Panc1 (cell line): Measurements from ENCODE around the gene INS. TPM values are rescaled to one million over a fixed set of nuclear protein-coding genes. Genes with fewer than 3 reads are reported as not detected.

Experiments used
- ATAC-seq: fragments of 200-7000 bp; cut with Tn5 transposase; 2 replicates; pipeline ENCODE4 v1.9.1; 2020; ENCODE audit warnings: mild to moderate bottlenecking, moderate library complexity
- BruUV-seq: library from RNA; stranded (reverse); fragments of 400-500 nt; replicated peaks from 2 replicates; lab custom pipeline; 2021; lab: Mats Ljungman, UMichigan
- CTCF ChIA-PET: fragments of 300-600 bp; sonication (Branson Sonifier 250); formaldehyde crosslinking; loops from one replicate; lab custom pipeline; 2022; ENCODE audit warnings: antibody characterized with exemption; lab: Charles Lee
- POLR2A ChIA-PET: fragments of 300-600 bp; sonication (Branson Sonifier 250); formaldehyde crosslinking; loops from one replicate; lab custom pipeline; 2022; ENCODE audit warnings: antibody characterized with exemption; lab: Charles Lee
- DNase-seq: peaks from one replicate; pipeline ENCODE4 v3.0.0-alpha.2; 2010; ENCODE audit warnings: low read depth, low spot score
- H3K27ac ChIP-seq: 2 replicates; pipeline ENCODE4 v1.5.1; 2011; ENCODE audit warnings: mild to moderate bottlenecking, low read length, inconsistent platforms
- H3K27me3 ChIP-seq: fragments of 200-500 bp; sonication (Bioruptor generic); 2 replicates; pipeline ENCODE4 v1.6.0; 2014; ENCODE audit warnings: low read length, inconsistent platforms; ENCODE audit not compliant: control insufficient read depth, insufficient read depth
- H3K36me3 ChIP-seq: fragments of 200-500 bp; sonication (Bioruptor generic); 2 replicates; pipeline ENCODE4 v1.5.1; 2014; ENCODE audit warnings: inconsistent platforms, mild to moderate bottlenecking, low read length, moderate library complexity; ENCODE audit not compliant: control insufficient read depth, insufficient read depth
- H3K4me1 ChIP-seq: 2 replicates; pipeline ENCODE4 v1.5.1; 2011; ENCODE audit warnings: inconsistent platforms, mild to moderate bottlenecking, low read length, moderate library complexity; ENCODE audit not compliant: control insufficient read depth, insufficient read depth
- H3K4me3 ChIP-seq, 2 experiments: 2 replicates each; pipeline ENCODE4 v1.5.1; 2011 to 2012; ENCODE audit warnings: low read depth in 2 of 2, low read length in 2 of 2, mild to moderate bottlenecking in 2 of 2, inconsistent platforms in 1 of 2, moderate library complexity in 1 of 2
- H3K9me3 ChIP-seq: fragments of 200-500 bp; sonication (Bioruptor generic); 2 replicates; pipeline ENCODE4 v1.5.1; 2014; ENCODE audit warnings: low read depth, mild to moderate bottlenecking, inconsistent platforms, low read length, moderate library complexity; ENCODE audit not compliant: control insufficient read depth, insufficient read depth
- CTCF ChIP-seq: fragments of 450-650 bp; IDR thresholded peaks from 2 replicates; pipeline ENCODE4 v1.5.1; 2017; ENCODE audit warnings: mild to moderate bottlenecking
- POLR2AphosphoS5 ChIP-seq: IDR thresholded peaks from 2 replicates; pipeline ENCODE4 v1.6.1; 2012; ENCODE audit warnings: mild to moderate bottlenecking, low read depth, low read length, moderate library complexity
- REST ChIP-seq, 2 experiments: IDR thresholded peaks; 2 replicates each; pipeline ENCODE4 v1.6.1; 2011 to 2012; ENCODE audit warnings: low read depth in 2 of 2, control low read depth in 1 of 2, low read length in 1 of 2, mild to moderate bottlenecking in 1 of 2, moderate library complexity in 1 of 2; ENCODE audit not compliant: insufficient read depth in 1 of 2
- SIN3A ChIP-seq: IDR thresholded peaks from 2 replicates; pipeline ENCODE4 v1.6.1; 2012; ENCODE audit warnings: low read depth, mild to moderate bottlenecking, low read length, moderate library complexity, borderline replicate concordance; ENCODE audit not compliant: insufficient read depth
- TCF7L2 ChIP-seq: IDR thresholded peaks from 2 replicates; pipeline ENCODE4 v1.6.1; 2011; ENCODE audit warnings: mild to moderate bottlenecking, low read depth, low read length, inconsistent platforms
- in situ Hi-C: cut with HindIII; loops from 2 replicates; pipeline ENCODE4 v1.10.0; 2016; ENCODE audit warnings: low sequenced_read_pairs, low pct_unique_long_range_greater_than_20kb
- intact Hi-C: fragments of 100-400 bp; cut with micrococcal nuclease; formaldehyde crosslinking; loops from one replicate; pipeline ENCODE4 v1.10.0; 2022; ENCODE audit not compliant: unreplicated experiment
- total RNA-seq: library from RNA; stranded (reverse); gene quantifications from one replicate; pipeline ENCODE4 v1.2.1, GENCODE V29; 2021; ENCODE audit not compliant: unreplicated experiment

INS gene
- total RNA-seq, 1 experiment from 2014 or later = not detected

- in situ Hi-C loops = no loop called here
- no peak for ATAC-seq
Observed at GRCh38 chr11:2199466-2200341, 38.7 kb upstream of the INS start.

More at GRCh38 chr11:2199466-2200341, 38.7 kb upstream of the INS start:
- Histone ChIP-seq H3K27ac (no peak overlapping the region), H3K36me3 (no peaks in the 10 kb centered on the region), H3K4me1 (peaks cover 4% of the 10 kb centered on the region; the same call in 1 of the 2 replicates), H3K27me3 (peaks cover 4% of the 10 kb centered on the region; the same call in 1 of the 2 replicates), H3K9me3 (no peaks in the 10 kb centered on the region), H3K4me3 (no peak overlapping the region)
- no peak for DNase-seq
- BruUV-seq = no TSS peak
- intact Hi-C loops = loop anchor here (2.0 kb wide), 1 partner anchor 221 kb away; no protein-coding TSS in a partner anchor
- CTCF ChIA-PET = interaction anchor here (0.6 to 1.3 kb wide), 2 partner anchors 35 to 89 kb away, joined by 3 read pairs; no protein-coding TSS in a partner anchor
- TF ChIP-seq SIN3A (no peak), POLR2AphosphoS5 (no peak), CTCF (no peak), TCF7L2 (no peak), REST (IDR thresholded peaks at IDR 0.05; ENCODE audit: insufficient read depth in 1 of 2, low read depth in 2 of 2, low read length in 1 of 2) (no peak)
- POLR2A ChIA-PET = no interaction called here
